ENCODE data around the gene WDR41.
"Not testable (repeated sequence)": the region's sequence is repeated elsewhere in the genome, so short reads cannot be mapped to it uniquely, and the experiment has no call there.

Gene WDR41

DNA sequence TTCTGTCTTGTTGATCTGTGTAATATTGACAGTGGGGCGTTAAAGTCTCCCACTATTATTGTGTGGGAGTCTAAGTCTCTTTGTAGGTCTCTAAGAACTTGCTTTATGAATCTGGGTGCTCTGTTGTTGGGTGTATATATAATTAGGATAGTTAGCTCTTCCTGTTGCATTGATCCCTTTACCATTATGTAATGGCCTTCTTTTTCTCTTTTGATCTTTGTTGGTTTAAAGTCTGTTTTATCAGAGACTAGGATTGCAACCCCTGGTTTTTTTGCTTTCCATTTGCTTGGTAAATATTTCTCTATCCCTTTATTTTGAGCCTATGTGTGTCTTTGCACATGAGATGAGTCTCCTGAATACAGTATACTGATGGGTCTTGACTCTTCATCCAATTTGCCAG is 105.8 kb downstream of the WDR41 start:
- H3K27ac ChIP-seq (replicated peaks; ENCODE audit: low read length); H3K23ac ChIP-seq (ENCODE audit: low read depth, low read length, poor library complexity); H3K36me3 ChIP-seq (replicated peaks in 1 of 2; ENCODE audit: control insufficient read depth in 2 of 2, insufficient read depth in 2 of 2, low read length in 2 of 2); H2BK120ac ChIP-seq (ENCODE audit: low read depth, low read length); H2BK15ac ChIP-seq (ENCODE audit: low read length); H2BK5ac ChIP-seq (ENCODE audit: low read length); H2AFZ ChIP-seq (ENCODE audit: low read length); H3K14ac ChIP-seq (ENCODE audit: low read length); H3K27me3 ChIP-seq (ENCODE audit: control insufficient read depth in 3 of 3, insufficient read depth in 3 of 3, low read depth in 1 of 3, low read length in 3 of 3); H2BK12ac ChIP-seq (ENCODE audit: low read length); H3K4me1 ChIP-seq (ENCODE audit: control insufficient read depth in 2 of 2, insufficient read depth in 1 of 2, low read depth in 1 of 2, low read length in 2 of 2); H3K18ac ChIP-seq (ENCODE audit: low read length); H3K4ac ChIP-seq (ENCODE audit: low read length); H3K4me2 ChIP-seq (ENCODE audit: insufficient read depth, low read length, poor library complexity, severe bottlenecking); H4K91ac ChIP-seq (ENCODE audit: low read depth, low read length, poor library complexity); H2AK5ac ChIP-seq (ENCODE audit: low read depth, low read length); H3K9ac ChIP-seq (ENCODE audit: low read depth, low read length, poor library complexity); H3K79me1 ChIP-seq (ENCODE audit: low read depth, low read length); H3K4me3 ChIP-seq (ENCODE audit: low read length in 2 of 2); H3K9me3 ChIP-seq (replicated peaks in 1 of 2; ENCODE audit: control insufficient read depth in 2 of 2, insufficient read depth in 1 of 2, low read depth in 1 of 2, low read length in 2 of 2); H4K8ac ChIP-seq (ENCODE audit: low read depth, low read length); DNase-seq (ENCODE audit: low spot score): not testable (repeated sequence)
- no CpG with 5 or more reads among the region's 1 CpG for WGBS, 2 donors (ENCODE audit: extremely low coverage in 2 of 2, insufficient read length in 2 of 2, insufficient replicate concordance in 1 of 2)

GRCh38 chr5:77383336-77383735 is 108.8 kb downstream of the WDR41 start:
- not testable (repeated sequence) for DNase-seq (ENCODE audit: low spot score); H3K27ac ChIP-seq (replicated peaks; ENCODE audit: low read length); H3K4me2 ChIP-seq (ENCODE audit: insufficient read depth, low read length, poor library complexity, severe bottlenecking); H2BK120ac ChIP-seq (ENCODE audit: low read depth, low read length); H3K23ac ChIP-seq (ENCODE audit: low read depth, low read length, poor library complexity); H3K27me3 ChIP-seq (ENCODE audit: control insufficient read depth in 3 of 3, insufficient read depth in 3 of 3, low read depth in 1 of 3, low read length in 3 of 3); H4K91ac ChIP-seq (ENCODE audit: low read depth, low read length, poor library complexity); H3K4me1 ChIP-seq (ENCODE audit: control insufficient read depth in 2 of 2, insufficient read depth in 1 of 2, low read depth in 1 of 2, low read length in 2 of 2); H3K4me3 ChIP-seq (ENCODE audit: low read length in 2 of 2); H2BK15ac ChIP-seq (ENCODE audit: low read length); H2BK5ac ChIP-seq (ENCODE audit: low read length); H4K8ac ChIP-seq (ENCODE audit: low read depth, low read length); H3K79me1 ChIP-seq (ENCODE audit: low read depth, low read length); H3K9me3 ChIP-seq (replicated peaks in 1 of 2; ENCODE audit: control insufficient read depth in 2 of 2, insufficient read depth in 1 of 2, low read depth in 1 of 2, low read length in 2 of 2); H2AFZ ChIP-seq (ENCODE audit: low read length); H3K4ac ChIP-seq (ENCODE audit: low read length); H3K14ac ChIP-seq (ENCODE audit: low read length); H3K36me3 ChIP-seq (replicated peaks in 1 of 2; ENCODE audit: control insufficient read depth in 2 of 2, insufficient read depth in 2 of 2, low read length in 2 of 2); H2AK5ac ChIP-seq (ENCODE audit: low read depth, low read length); H2BK12ac ChIP-seq (ENCODE audit: low read length); H3K18ac ChIP-seq (ENCODE audit: low read length); H3K9ac ChIP-seq (ENCODE audit: low read depth, low read length, poor library complexity)
- WGBS, 2 donors (ENCODE audit: extremely low coverage in 2 of 2, insufficient read length in 2 of 2, insufficient replicate concordance in 1 of 2), result no CpG with 5 or more reads among the region's 2 CpGs
